Measurements from ENCODE around the gene ZNF77. TPM values are rescaled to one million over a fixed set of nuclear protein-coding genes. Genes with fewer than 3 reads are reported as not detected.
"Not testable (repeated sequence)": the region's sequence is repeated elsewhere in the genome, so short reads cannot be mapped to it uniquely, and the experiment has no call there.

Gene ZNF77
- total RNA-seq: 3.7 and 4.4 TPM in 2 replicates

DNA sequence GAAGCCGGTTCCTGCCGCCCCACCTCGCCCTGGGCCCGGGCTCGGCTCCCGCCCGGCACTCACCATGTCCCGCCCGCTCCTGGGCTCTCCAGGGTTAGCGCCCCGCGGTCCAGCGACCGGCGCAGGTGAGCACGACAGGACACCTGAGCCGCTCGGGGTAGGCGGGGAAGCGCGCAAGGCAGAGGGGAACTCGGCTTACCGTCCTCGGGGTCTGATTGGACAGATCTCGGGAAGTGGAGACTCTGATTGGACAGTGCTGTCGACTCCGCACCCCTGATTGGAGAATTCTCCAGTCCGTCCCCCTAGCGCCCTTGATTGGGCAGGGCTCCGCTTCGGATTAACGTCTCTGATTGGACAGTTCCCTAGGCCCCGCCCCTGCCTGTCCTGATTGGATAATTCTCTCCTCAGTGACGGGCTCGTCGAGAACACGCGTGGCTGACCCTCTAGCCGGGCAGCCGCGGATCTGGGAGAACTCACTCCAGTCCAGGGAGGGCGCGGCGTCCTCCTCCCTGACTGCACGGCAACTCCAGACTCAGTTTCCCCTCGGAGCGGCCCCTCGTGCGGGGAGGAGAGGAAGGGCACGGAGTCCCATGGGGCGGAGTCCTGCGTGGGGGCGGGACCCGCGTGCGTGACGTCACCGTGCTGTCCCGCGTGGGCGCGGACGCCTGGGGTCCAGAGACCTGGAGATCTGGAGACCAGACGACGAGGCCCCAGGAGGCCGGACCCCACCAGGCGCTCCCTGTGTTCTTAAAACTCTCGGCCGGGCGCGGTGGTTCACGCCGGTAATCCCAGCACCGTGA, at the start of gene ZNF77:
Gene ZNF77 (minus strand): TSS at position 197 of the 800 bp plus-strand sequence. CDS start 131 bp downstream, at position 66.
- peak; percentile 99 to 100 for DNase-seq (ENCODE audit: low read depth in 2 of 2)

DNA sequence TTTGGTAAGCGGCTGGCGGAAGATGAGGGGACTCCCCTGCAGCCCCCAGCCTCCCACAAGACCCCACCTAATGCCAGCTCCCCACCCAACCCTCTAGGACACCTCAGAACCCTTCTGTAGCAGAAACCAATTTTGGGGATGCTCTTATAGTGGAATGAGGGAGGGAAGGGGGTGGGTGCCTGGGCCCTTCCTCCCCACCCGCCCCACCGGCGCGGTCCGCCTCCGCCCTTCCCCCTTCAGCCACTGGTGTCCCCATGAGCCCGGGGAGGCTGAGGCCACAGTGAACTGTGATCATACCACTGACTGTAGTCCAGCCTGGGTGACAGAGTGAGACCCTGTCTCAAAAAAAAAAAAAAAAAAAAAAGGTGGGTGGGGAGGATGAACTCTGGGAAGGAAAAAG, 48.8 kb upstream of the ZNF77 start:
- no peak for DNase-seq (ENCODE audit: low read depth in 2 of 2)

DNA sequence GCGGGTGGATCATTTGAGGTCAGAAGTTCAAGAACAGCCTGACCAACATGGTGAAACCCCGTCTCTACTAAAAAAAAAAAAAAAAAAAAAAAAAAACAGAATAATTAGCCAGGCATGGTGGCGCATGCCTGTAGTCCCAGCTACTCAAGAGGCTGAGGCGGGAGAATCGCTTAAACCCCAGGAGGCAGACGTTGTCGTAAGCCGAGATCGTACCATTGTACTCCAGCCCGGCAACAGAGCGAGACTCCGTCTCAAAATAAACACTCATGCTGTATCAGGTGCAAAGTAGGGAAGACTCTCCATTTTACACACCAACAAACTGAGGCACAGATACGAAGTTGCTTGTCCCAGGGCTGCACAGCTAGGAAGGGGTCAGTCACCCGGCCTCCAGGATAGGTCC, 48.2 kb upstream of the ZNF77 start:
- no peak for DNase-seq (ENCODE audit: low read depth in 2 of 2)

DNA sequence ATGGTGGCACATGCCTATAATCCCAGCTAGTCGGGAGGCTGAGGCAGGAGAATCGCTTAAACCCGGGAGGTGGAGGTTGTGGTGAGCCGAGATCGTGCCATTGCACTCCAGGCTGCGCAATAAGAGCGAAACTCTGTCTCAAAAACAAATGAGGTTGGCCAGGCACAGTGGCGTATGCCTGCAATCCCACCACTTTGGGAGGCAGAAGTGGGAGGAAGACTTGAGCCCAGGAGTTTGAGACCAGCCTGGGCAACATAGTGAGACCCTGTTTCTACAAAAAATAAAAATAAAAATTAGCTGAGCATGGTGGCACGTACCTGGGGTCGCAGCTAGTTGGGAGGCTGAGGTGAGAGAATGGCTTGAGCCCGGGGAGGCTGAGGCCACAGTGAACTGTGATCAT, 47.6 kb upstream of the ZNF77 start:
- not testable (repeated sequence) for DNase-seq (ENCODE audit: low read depth in 2 of 2)

DNA sequence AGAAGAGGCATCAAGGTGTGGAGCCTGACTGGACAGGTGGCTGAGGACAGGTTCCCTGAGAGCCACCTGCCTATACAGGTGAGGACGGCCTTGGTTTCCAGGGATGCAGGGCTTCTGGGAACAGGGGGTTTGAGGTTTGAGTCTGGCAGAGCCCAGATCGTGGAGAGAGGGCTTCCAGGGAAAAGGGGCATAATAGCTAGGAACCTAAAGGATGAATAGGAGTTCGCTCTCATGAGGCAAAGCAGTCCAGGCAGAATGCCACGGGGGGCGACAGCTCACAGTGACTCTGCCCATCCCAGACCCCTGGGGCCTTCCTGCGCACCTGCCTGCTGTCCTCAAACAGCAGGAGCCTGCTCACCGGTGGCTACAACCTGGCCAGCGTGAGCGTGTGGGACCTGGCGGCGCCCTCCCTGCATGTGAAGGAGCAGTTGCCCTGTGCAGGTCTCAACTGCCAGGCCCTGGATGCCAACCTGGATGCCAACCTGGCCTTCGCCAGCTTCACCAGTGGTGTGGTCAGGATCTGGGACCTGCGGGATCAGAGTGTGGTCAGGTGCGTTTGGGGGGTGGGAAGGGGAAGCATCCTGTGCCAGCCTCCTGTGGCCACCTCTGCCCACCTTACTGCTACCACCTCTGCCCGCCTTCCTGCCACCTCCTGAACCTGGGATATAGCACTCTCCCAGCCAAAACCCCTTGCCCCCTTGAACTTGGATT, 44.6 kb upstream of the ZNF77 start:
- DNase-seq (ENCODE audit: low read depth in 2 of 2): no peak

DNA sequence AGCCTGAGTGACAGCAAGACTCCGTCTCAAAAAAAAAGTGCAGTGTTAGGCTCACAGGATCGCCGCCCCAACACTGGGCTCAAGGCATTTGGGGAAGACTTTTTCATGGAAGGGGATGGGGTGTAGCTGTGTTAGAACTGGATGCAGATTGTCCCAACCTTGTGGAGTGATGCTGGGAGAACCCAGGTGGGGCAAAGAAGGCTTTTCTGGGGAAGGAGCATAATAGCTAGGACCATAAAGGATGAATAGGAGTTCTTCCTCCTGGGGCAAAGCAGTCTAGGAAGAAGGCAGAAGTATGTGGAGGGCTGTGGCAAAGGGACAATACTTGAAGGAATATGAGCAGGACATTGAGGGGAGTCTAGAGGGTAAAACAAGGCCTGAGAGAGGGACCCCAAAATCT, 43.8 kb upstream of the ZNF77 start:
- DNase-seq (ENCODE audit: low read depth in 2 of 2): no peak

DNA sequence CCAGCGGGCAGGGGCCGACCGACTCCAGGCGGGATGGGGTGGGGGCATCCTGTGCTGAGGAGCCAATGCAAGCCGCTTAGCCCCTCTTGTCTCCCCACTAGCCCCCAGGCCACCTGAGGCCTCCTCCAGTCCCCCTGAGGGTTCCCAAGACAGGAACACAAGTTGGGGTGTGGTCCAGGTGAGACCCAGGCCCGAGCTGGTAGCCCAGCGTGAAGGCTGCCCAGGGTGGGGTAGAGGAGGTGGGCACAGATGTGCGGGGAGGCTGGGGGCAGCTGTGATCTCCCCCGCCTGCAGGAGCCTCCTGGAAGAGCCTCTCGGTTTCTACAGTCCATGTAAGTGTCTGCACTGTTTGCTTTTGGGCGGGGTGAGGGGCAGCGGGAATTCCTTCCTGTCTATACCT, 43.0 kb upstream of the ZNF77 start:
- no peak for DNase-seq (ENCODE audit: low read depth in 2 of 2)

DNA sequence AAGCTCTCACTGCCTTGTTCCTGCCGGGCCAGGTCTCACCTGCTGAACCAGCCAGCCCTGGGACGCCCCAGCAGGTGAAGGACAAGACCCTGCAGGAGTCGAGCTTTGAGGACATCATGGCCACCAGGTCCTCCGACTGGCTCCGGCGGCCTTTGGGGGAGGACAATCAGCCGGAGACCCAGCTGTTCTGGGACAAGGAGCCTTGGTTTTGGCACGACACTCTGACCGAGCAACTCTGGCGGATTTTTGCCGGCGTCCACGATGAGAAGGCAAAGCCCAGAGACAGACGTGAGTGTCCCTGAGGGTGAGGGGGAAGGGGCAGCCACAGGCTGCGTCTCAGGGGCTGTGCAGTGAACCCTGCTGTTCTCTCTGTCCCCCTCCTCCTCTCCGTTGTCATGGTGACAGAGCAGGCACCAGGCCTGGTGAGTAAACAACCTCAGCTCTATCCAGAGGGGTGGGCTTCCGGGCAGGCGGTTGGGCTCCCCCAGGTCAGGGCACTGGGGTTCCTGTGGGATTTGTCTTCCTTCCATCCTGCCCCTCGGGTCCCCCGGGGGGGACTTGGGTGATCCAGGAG, 42.3 kb upstream of the ZNF77 start:
- DNase-seq (ENCODE audit: low read depth in 2 of 2): peak in 1 of 2 donors; percentile 52

DNA sequence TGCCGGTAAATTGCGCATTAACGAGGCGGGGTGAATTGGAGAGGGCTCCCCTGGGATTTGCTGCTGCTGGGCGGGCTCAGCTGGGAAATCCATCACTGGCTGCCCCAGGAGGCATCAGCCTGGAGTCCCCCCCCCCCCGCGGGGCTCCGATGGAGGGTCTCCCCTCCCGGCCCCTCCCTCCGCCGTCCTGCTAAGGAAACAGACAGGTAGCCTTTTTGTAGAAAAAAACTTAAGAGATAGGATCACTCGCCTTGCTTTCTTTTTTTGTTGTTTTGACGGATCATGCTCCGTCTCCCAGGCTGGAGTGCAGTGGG, 39.4 kb upstream of the ZNF77 start:
- no peak for DNase-seq (ENCODE audit: low read depth in 2 of 2)

DNA sequence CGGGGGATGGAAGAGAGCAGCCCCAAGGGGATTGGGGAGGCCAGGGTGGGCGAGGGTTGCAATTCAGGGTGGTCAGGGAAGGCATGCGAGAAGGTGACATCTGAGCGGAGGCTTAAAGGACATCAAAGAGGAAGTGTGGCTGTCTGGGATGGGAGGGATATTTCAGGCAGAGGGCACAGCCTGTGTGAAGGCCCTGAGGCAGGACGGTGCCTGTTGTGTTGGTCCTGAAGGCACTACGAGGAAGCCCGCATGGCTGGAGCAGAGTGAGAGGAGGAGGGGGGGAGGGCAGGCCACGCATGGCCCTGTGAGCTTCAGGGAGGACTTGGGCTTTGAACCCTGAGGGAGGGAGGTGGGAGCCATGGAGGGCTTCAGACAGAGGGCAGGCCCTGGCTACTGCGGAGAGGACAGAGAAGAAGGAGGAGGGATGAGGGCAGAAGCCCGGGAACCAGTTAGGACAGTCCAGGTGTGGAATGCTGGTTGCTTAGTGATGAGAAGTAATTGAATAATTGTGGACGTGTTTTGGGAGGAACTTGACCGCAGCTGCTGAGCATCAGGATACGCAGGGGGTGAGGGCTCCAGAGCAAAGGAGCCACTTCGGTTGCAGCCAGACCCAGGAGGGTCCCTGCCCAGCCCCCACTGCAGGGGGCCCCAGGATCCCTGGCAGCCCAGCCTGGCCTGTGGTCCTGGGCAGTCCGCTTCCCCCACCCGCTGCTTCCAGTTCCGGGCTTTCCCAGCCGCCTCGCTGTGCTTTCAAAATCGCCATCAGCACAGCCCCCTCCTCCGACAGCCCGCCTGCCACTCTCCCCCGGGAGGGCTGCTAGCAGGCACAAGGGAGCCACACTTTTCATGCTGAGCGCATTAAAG, 38.8 kb upstream of the ZNF77 start:
- DNase-seq (ENCODE audit: low read depth in 2 of 2): peak in 1 of 2 donors; percentile 68

DNA sequence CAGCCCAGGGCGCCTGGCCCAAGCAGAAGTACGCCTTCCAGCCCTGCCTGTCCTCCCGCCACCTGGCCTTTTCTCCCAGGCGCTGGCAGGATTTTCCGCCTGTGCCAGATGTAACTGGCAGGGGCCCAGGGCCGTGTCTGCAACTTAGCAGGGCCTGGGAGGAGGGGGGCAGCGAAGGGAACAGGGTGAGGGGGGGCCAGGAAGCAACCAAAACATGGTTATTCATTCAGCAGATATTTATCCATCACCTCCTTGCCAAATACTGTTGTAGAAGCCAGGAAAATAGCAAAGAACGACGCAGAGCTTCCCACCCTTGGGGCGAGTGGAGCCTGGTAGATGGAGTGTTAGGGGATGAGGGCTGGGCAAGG, 38.2 kb upstream of the ZNF77 start:
- peak; percentile 82 to 96 for DNase-seq (ENCODE audit: low read depth in 2 of 2)

DNA sequence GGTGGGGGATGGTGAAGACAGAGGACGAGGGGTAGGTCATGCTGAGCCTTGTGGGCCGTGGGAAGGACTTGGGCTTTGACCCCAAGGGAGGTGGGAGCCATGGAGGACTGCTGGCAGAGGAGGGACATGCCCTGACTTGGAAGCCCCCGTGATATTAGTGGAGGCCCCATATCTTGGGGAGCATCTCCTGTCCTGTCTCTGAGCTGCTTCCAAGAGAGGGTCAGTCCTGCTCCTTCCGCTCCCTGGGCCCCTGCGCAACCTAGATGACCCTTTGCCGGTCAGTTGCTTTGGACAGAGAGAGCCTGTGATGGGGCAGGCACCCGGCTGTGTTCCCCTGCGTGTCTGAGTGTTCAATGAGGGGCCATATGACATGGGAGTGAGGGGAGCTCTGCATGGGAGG, 37.8 kb upstream of the ZNF77 start:
- DNase-seq (ENCODE audit: low read depth in 2 of 2): no peak

DNA sequence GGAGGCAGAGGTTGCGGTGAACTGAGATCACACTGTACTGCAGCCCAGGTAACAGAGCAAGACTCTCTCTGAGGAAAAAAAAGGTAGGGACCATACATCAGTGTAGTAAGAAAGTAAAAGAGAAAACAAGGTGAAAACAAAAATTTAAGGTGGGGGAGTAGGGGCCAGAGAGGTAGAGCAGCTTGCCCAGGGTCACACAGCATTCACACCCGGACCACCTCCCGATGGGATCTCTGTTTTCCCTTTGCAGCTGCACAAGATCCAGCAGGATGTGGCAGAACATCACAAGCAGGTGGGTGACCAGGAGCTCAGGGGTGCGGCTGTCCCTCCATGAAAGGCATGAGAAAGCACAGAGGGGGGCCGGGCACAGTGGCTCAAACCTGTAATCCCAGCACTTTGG, 37.1 kb upstream of the ZNF77 start:
- DNase-seq (ENCODE audit: low read depth in 2 of 2): no peak

DNA sequence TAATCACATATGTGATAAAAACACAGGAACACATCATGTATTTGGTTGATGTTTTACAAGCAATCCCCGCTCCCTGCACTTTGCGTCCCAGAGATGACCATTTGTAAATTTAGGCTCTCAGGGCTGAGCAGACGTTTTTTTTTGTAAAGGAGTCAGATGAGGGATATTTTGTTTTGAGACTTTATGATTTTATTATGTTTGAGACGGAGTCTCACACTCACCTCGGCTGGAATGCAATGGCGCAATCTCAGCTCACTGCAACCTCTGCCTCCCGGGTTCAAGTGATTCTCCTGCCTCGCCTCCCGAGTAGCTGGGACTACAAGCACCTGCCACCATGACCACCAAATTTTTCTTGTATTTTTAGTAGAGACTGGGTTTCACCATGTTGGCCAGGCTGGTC, 34.0 kb upstream of the ZNF77 start:
- no peak for DNase-seq (ENCODE audit: low read depth in 2 of 2)

DNA sequence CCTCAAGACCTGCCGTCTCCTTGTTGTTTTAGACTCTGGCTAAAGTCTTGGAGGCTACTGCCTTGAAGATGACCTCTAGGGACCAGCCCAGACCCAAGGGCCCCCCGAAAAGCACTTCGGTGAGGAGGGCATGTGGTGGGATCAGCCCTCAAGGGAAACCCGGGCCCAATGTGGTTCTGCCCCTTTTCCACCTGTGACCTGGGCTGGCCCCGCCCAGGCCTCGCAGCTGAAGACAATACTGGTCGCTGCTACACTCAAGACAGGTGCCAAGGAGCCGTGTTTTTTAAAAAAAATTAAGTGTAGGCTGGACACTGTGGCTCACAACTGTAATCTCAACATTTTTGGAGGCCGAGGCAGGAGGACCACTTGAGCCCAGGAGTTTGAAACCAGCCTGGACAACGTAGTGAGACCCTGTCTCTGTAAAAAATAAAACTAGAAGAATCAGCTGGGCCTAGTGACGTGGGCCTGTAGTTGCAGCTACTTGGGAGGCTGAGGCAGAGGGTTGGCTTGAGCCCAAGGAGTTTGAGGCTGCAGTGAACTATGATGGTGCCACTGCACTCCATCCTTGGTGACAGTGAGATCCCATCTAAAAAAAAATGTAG, 33.5 kb upstream of the ZNF77 start:
- DNase-seq (ENCODE audit: low read depth in 2 of 2): no peak

DNA sequence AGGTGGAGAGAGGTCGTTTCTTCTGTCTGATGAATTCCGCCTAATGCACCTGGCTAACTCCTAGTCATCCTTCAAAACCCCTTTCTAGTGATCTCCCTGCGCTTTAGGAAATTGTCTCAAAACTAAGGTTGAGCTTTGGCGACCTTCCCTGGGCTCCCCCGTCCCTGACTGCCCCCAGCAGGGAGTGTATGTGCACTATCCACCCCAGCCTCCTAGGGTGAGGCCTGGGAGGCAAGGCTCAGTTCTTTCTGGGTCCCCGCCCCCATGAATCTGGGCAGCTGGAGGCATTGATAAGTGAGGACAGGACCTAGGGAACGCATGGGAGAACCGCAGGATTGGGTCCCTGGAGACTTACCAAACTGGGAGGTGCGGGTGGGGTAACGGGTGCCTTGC, 33.0 kb upstream of the ZNF77 start:
- no peak for DNase-seq (ENCODE audit: low read depth in 2 of 2)

DNA sequence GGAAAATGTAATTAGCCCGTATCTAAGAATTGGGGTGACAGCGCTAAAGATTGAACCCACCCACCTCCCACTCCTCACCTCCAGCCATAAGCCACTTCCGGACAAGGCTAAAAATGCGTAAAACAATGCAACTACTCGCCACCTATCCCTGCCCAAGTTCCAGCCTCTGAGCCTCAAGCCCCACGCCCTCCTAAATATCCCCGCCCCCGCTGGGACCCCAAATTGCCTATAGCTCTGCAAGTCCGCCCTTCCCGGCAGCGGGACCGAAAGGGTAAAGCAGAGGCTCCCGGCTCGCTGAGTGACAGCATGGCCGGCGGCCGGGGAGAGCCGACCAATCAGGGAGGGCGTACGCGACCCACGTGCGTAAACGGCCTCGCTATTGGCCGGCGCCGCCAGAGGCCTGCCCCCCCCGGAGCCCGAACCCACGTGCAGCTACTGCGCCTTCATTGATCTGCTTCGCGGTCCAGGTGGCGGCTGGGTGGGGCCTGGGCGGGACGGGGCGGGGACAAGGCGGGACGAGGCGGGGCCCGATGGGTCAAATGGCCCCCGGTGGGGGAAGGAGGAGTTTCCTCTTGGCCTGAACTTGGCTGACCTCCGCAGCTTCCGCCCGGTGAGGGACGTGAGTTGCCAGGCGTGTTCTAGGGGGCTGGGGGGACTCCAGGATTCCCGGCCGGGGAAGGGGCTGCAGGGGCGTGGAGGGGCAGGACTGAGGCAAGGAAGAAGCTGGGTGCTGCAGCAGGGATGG, 32.4 kb upstream of the ZNF77 start, which contains the start of gene TLE6:
Gene TLE6 (plus strand): TSS at position 564 of the 745 bp plus-strand sequence. CDS start 670 bp downstream, outside the sequence.
- DNase-seq (ENCODE audit: low read depth in 2 of 2): peak; percentile 88 to 95

DNA sequence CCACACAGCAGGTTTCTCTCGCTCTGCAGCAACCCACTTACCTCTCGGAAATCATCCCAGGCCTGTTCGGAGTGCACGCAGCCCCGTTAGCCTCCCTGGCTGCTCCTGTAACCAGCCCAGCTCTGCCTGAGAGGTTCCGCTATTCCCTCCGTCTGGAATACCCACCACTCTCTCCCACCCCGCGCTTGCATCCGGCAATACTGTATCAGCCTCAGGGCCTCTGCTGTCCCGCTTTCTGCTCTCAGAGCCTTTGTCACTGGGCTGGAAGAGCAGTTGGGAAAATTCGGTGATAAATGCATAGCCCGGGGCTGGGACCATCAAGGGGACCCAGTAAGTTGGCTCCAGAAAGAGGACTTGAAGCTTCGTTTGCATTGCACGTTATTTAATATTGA, 31.8 kb upstream of the ZNF77 start:
- no peak for DNase-seq (ENCODE audit: low read depth in 2 of 2)

DNA sequence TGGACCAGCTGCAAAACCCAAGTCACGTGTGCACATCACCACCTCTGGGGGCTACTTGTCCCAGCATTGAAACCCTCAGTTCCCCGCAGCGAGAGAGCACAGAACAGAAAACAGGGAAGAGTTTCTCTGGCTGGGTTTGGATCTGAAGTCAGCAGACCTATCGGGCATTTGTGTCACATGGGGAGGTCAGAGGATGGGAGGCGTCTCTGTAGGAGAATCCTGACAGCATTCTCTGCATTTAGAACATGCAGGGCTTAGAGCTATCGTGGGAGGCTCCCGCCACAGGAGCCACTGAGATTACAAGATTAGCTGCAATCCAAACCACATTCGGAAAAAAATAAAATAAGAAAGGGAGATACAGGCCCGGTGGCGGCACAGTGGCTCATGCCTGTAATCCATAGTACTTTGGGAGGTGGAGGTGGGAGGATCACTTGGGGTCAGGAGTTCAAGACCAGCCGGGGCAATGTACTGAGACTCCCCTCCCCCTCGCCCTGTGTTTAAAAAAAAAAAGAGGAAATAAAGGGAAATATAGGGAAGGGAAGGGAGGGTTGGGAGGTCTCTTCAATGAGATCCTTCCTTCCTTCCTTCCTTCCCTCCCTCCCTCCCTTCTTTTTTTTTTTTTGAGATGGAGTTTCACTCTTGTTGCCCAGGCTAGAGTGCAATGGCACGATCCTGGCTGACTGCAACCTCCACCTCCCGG, 29.7 kb upstream of the ZNF77 start:
- DNase-seq (ENCODE audit: low read depth in 2 of 2): no peak

DNA sequence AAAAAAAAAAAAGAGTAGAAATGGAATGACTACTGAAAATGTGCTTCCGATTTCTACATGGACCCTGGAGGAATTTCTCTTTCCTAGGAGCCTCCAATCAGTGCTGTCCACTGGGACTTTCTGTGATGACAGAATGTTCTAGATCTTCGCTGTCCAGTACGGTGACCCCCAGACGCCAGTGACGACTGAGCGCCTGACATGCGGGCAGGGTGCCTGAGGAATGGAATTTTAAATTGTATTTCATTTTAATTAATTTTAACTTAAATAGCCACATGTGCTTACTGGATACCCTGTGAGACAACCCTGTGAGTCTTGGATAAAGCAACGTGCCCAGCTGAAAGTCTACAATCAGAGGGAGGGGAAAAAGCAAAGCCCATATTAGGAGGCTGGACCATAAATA, 28.5 kb upstream of the ZNF77 start:
- DNase-seq (ENCODE audit: low read depth in 2 of 2): no peak

Data from dermis microvascular lymphatic vessel endothelial cell (primary cell).